Effector CD4-positive, alpha-beta T cell (primary cell): ENCODE data around the gene NEK2.
"Not testable (repeated sequence)": the region's sequence is repeated elsewhere in the genome, so short reads cannot be mapped to it uniquely, and the experiment has no call there.

ENCODE experiments used
- DNase-seq: peaks from one replicate; pipeline ENCODE4 v3.0.0-alpha.2; 2020

NEK2 gene

DNA sequence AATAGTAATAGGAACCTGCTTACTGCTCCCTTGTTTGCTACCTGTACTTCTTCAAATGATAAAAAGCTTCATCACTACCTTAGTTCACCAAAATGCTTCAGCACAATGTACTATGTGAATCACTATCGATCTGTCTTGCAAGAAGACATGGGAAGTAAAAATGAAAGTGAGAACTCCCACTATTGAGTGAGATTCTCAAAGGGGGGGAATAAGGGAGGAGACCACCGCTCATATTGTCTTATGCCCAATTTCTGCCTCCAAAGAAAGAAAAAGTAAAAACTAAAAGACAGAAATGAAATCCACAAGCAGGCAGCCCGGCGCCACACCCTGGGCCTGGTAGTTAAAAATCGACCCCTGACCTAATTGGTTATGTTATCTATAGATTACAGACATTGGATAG lies 18.5 kb upstream of the NEK2 start:
- DNase-seq, result not testable (repeated sequence)

DNA sequence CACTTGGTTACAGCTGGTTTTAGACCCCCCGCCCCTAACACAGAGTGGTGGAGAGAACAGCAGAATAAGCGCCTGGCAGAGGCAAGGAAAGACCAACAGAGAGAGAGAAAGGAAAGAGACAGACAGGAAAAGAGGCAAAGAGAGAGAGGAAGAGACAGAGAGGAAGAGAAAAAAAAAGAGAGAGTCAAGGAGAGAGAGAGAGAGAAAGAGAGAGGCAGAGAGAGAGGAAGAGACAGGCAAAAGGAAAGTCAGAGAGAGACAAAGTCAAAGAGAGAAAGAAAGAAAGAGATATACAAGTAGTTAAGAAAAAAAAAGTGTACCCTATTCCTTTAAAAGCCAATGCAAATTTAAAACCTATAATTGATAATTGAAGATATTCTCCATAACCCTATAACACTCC lies 13.0 kb upstream of the NEK2 start:
- no peak for DNase-seq

DNA sequence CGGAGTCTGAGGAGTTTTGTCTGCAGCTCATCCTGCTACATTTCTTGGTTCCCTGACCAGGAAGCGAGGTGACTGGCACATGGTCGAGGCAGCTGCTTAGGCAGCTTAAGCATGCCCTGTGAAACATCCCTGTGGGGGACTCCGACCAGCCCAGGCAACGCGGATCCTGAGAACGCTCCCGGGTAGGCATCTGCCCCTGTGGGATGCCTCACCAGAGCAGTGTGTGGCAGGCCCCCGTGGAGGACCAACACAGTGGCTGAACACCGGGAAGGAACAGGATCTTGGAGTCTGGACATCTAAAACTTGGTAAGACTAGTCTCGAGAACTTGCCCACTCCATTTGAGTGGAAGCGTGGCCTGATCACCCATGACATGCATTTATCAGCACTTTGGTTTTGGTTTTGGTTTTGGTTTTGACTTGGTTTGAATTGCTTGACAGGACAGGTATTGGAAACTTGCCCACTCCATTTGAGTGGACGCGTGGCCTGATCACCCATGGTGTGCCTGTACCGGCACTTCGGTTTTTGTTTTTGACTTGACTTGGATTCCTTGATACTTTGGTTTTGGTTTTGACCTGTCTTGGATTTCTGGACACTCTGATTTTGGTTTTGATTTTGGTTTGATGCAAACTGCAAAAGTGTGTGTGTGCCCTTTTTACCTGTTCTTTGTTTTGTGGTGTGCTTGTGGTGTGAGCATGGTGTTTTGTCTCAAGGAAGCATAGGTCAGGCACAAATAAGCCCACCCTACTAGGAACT lies 12.2 kb upstream of the NEK2 start:
- DNase-seq, result no peak

- DNase-seq, result no peak
Observed at GRCh38 chr1:211685823-211686222, 10.4 kb upstream of the NEK2 start.

DNA sequence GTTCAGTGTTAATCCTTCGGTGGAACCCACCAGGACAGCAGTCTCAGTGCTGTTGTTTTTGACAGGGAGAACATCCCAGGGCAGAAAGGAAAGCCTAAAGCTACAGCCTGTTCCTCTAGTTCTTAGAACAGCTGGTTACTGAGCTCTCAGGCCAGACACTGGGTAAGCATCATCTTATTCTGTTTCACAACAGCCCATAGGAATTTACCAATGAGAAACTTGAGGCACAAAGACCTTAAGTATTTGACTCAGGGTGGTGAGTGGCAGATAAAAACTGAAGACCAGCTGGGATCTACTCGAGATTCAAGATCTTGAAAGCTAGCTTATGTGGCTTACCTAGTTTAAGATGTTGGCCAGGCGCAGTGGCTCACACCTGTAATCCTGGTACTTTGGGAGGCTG lies 9.4 kb upstream of the NEK2 start:
- no peak for DNase-seq

DNA sequence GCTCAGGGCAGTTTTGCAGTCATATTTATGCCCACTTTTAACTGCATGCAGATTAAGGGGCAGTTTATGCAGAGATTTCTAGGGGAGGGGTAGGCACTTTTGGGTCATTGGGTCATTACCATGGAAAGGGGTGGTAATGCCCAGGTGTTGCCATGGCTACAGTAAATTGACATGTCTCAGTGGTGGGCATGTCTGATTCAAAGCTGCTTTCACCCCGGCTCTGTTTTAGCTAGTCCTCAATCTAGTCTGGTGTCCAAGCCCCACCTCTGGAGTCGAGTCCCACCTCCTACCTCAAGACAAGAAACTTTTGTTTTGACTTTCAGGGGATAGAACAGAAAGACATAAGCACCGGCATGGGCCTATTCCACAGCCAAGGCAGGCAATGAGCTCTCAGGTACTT lies 8.9 kb upstream of the NEK2 start:
- DNase-seq, result no peak

GRCh38 chr1:211683396-211684297 lies 8.2 kb upstream of the NEK2 start:
- DNase-seq, result no peak

DNA sequence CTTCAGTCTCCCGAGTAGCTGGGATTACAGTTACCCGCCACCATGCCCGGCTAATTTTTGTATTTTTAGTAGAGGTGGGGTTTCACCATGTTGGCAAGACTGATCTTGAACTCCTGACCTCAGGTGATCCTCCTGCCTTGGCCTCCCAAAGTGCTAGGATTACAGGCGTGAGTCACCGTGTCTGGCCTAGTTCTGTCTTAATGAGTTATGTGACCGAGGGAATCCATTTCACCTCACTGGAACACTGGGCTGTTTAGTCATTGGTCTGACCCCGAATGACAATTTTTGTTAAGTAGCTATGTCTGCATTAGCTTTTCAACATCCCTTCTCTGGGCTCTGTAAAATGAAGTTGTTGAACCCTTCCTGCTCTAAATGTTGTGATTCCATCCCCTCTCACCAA lies 6.8 kb upstream of the NEK2 start:
- DNase-seq, result not testable (repeated sequence)

DNA sequence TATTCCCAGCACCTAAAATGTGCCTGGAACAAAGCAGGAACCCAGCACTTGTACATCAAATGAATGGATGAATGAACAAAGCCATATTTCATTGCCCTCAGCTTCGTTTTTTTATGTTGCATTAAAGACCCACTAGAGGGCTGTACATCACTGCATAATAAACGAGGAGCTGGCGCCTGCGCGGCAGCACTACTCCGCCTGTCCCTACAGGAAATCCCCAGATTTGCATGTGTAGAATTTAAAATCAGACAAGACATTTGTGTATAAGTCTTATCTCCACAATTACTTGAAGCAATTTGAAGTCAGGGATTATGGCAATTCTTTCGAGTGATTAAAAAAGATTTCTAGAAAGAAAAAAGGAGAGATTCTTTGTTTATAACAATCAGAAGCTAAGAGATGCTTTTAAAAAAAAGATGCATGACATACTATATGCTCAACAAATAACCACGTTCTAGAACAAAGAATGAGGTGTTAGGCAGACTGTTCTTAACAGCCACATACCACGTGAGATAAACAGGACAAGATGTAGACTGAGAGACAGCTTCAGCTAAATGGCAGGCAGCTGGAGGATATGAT lies 5.4 kb upstream of the NEK2 start:
- peak; percentile 66 for DNase-seq

DNA sequence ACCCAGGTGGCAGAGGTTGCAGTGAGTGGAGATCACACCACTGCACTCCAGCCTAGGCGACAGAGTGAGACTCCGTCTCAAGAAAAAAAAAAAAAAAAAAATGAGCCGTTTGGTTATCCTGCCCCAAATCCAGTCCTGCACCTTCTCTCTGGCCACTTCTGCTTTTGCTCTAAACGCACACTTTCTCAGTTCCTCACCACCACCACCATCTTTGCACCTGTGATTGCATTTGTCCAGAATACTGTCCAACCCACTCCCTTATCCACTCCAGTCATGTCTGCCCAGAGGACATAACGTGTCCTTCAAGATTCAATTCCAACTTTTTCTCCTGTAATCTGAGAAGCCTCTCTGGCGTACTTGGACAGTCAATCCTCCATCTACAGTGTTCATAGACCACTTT lies 2.2 kb upstream of the NEK2 start:
- DNase-seq, result no peak

DNA sequence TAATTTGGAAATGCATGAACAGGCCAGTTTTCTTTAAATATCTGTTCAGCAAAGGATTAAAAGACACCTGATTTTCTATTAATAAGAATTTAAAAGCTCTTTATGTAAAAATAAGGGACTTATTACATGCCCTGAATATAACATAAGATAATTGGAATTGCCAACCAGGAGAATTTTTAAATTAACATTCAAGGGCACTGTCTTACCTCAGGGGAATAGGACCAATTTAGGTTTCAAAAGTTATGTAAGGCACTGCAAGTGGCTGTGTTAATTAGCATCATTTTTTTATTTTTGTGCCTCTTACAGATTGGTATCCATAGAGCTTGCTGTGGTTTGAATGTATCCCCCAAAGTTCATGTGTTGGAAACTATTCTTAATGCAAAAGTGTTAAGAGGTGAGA lies 1.3 kb upstream of the NEK2 start:
- no peak for DNase-seq

DNA sequence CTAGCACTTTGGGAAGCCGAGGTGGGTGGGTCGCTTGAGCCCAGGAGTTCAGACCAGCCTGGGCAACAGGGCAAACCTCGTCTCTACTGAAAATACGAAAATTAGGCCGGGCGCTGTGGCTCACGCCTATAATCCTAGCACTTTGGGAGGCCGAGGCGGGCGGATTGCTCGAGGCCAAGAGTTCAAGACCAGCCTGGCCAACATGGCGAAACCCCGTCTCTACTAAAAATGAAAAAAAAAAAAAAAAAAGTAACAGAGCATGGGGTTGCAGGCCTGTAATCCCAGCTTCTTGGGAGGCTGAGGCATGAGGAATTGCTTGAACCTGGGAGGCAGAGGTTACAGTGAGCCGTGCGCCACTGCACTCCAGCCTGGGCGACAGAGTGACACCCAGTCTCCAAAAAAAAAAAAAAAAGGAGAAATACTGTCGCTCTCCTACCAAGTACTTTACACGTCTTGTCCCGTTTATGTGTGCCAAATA lies 724 bp upstream of the NEK2 start:
- no peak for DNase-seq

DNA sequence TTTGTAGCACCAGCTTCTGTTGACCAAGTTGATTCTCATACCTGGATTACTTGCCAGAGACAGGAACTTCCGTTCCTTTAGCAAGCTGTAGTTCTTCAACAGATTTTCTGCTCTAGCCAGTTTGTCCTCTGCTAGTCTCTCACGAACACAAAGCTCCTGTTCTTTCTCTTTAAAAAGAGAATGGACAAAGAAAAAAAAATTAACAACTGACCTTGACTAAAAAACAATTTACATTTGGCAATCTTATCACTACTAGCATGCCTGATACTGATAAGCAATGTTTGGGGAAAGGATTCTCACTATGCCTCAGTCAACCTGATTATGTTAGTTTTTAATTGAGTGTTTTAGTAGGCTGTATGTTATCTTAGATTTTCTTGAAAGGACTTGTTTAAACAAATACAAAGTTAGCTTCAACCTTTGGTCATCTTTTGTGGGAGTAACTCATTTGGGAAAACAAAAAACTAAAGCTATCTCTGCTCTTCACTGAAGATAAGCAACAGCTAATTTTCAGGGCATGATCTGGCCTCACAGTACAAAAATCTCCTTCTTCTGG lies 8.3 kb downstream of the NEK2 start:
- DNase-seq, result no peak

DNA sequence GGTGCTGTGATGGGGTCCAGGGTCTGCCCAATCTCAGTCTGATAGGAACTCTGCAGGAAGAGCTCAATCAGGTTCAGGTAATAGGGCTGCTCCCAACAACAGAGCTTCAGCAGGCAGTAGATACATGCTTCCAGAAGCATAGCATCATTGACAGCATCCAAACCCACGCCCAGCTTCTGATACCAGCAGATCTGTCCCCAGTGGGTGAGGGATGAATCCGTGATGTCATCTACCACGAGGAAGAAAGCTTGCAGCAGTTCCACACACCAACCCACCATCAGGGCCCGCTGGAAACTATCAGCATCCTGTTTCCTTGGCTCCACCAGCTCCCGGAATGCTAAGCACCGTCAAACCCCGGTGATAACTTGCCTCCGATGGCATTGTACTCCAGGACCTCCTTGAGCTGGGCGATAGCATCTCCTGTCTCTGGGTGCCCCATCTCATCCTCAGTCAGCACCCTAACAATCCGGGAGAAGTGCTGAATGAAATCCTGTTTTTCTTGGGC lies 14.7 kb downstream of the NEK2 start:
- DNase-seq, result no peak

DNA sequence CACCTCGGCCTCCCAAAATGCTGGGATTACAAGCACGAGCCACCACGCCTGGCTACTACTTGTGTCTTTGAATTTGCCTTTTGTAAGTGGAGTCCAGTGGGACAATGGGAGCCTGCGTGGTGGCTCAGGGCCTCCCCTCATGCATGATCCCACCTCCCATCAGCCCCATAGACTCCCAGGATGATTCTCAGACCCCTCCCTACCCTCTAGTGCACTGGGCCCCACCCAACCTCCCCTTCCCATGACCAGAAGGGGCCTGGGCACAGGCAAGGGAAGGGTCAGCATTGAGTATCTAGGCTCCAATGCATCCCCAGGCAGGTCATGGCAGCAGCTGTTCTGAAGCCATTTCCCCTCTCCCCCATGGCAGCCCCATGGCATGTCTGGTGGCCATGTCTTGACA lies 18.7 kb downstream of the NEK2 start:
- DNase-seq, result no peak

GRCh38 chr1:211654838-211655787 lies 20.3 kb downstream of the NEK2 start:
- DNase-seq, result peak; percentile 73

DNA sequence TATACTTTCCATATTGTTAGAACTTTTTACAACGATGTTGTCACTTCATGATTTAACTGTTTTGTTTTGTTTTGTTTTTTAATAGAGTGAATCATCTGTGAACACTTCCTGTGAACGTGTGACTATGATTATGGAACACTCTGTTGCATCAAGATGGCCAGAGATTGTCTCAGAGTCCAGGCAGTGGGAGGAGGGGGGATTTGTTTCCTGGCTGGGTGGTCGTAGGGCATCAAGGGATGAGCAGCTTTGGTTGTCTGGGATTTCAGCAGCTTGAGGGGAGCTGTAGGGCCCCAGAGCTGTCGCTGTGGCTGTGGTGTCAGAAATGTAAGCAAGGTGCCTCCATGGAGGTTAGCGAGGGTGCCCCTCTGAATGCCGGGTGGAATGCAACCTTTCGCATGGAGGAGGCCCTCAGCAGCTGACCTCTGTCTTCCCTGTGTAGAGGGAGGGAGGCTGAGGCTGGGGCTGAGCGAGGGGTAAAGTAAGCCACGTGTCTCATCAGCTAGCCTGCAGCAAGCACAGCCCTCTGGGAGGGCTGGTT lies 21.4 kb downstream of the NEK2 start:
- no peak for DNase-seq

GRCh38 chr1:211653293-211653692 lies 22.1 kb downstream of the NEK2 start:
- no peak for DNase-seq

- DNase-seq, result no peak
Observed at GRCh38 chr1:211652371-211652770, 23.1 kb downstream of the NEK2 start.

- no peak for DNase-seq
Observed at GRCh38 chr1:211650904-211651303, 24.5 kb downstream of the NEK2 start.
